Trophoblast cell (in vitro differentiated cells and primary cell): Measurements from ENCODE around the gene IL21R.
A peak's percentile ranks its signal among the peaks of the same experiment; 100 is the strongest.

Experiments
- DNase-seq, 2 donors: peaks; one replicate each; pipeline ENCODE4 v3.0.0-alpha.2; 2016
- H2AFZ ChIP-seq: 2 replicates; pipeline ENCODE4 v1.6.1; 2013; ENCODE audit warnings: low read length, moderate library complexity, mild to moderate bottlenecking; ENCODE audit not compliant: insufficient read depth, poor library complexity
- H2AK5ac ChIP-seq: 2 replicates; pipeline ENCODE4 v1.6.1; 2013; ENCODE audit warnings: mild to moderate bottlenecking, low read length
- H2BK120ac ChIP-seq: 2 replicates; pipeline ENCODE4 v1.6.1; 2013; ENCODE audit warnings: low read length, mild to moderate bottlenecking, moderate library complexity; ENCODE audit not compliant: insufficient read depth, poor library complexity
- H2BK12ac ChIP-seq: 2 replicates; pipeline ENCODE4 v1.6.1; 2013; ENCODE audit warnings: mild to moderate bottlenecking, low read length, moderate library complexity
- H2BK5ac ChIP-seq: 2 replicates; pipeline ENCODE4 v1.6.1; 2013; ENCODE audit warnings: low read length, low read depth, moderate library complexity, mild to moderate bottlenecking; ENCODE audit not compliant: poor library complexity
- H3K14ac ChIP-seq: 2 replicates; pipeline ENCODE4 v1.6.1; 2013; ENCODE audit warnings: mild to moderate bottlenecking, low read length
- H3K18ac ChIP-seq: 2 replicates; pipeline ENCODE4 v1.6.1; 2013; ENCODE audit warnings: mild to moderate bottlenecking, low read length
- H3K23ac ChIP-seq: 2 replicates; pipeline ENCODE4 v1.6.1; 2013; ENCODE audit warnings: low read length
- H3K27ac ChIP-seq: 2 replicates; pipeline ENCODE4 v1.5.1; 2013; ENCODE audit warnings: low read depth, mild to moderate bottlenecking, inconsistent platforms, low read length, moderate library complexity
- H3K27me3 ChIP-seq: 2 replicates; pipeline ENCODE4 v1.6.1; 2013; ENCODE audit warnings: inconsistent platforms, mild to moderate bottlenecking, low read length, moderate library complexity; ENCODE audit not compliant: insufficient read depth
- H3K36me3 ChIP-seq, 2 experiments: 1 replicate in 1 of 2; 2 replicates in 1 of 2; pipeline ENCODE4 v1.6.1; 2013; ENCODE audit warnings: low read length in 2 of 2, mild to moderate bottlenecking in 2 of 2, moderate library complexity in 1 of 2; ENCODE audit not compliant: insufficient read depth in 2 of 2, control insufficient read depth in 1 of 2
- H3K4ac ChIP-seq: 2 replicates; pipeline ENCODE4 v1.6.1; 2013; ENCODE audit warnings: low read depth, mild to moderate bottlenecking, low read length, moderate library complexity
- H3K4me1 ChIP-seq, 2 experiments: 1 replicate in 1 of 2; 2 replicates in 1 of 2; pipeline ENCODE4 v1.6.1; 2013; ENCODE audit warnings: low read length in 2 of 2, mild to moderate bottlenecking in 2 of 2, moderate library complexity in 1 of 2; ENCODE audit not compliant: insufficient read depth in 2 of 2, control insufficient read depth in 1 of 2
- H3K4me2 ChIP-seq: 2 replicates; pipeline ENCODE4 v1.6.1; 2013; ENCODE audit warnings: inconsistent platforms, mild to moderate bottlenecking, low read length, moderate library complexity
- H3K4me3 ChIP-seq: 2 replicates; pipeline ENCODE4 v1.5.1; 2013; ENCODE audit warnings: mild to moderate bottlenecking, low read depth, low read length, inconsistent platforms
- H3K79me1 ChIP-seq: one replicate; pipeline ENCODE4 v1.6.1; 2013; ENCODE audit warnings: low read length
- H3K79me2 ChIP-seq: 2 replicates; pipeline ENCODE4 v1.6.1; 2013; ENCODE audit warnings: low read length, mild to moderate bottlenecking; ENCODE audit not compliant: control insufficient read depth, insufficient read depth, poor library complexity
- H3K9ac ChIP-seq: 2 replicates; pipeline ENCODE4 v1.6.1; 2013; ENCODE audit warnings: mild to moderate bottlenecking, low read length
- H3K9me3 ChIP-seq: 2 replicates; pipeline ENCODE4 v1.6.1; 2013; ENCODE audit warnings: low read depth, mild to moderate bottlenecking, control low read depth, inconsistent platforms, low read length; ENCODE audit not compliant: insufficient read depth
- H4K12ac ChIP-seq: 2 replicates; pipeline ENCODE4 v1.6.1; 2013; ENCODE audit warnings: low read depth, mild to moderate bottlenecking, low read length, moderate library complexity
- H4K8ac ChIP-seq: 2 replicates; pipeline ENCODE4 v1.6.1; 2013; ENCODE audit warnings: low read depth, mild to moderate bottlenecking, low read length, moderate library complexity
- H4K91ac ChIP-seq: one replicate; pipeline ENCODE4 v1.6.1; 2013; ENCODE audit warnings: low read depth, mild to moderate bottlenecking, low read length, moderate library complexity
- WGBS: extraction: QIAGEN DNeasy Blood & Tissue Kit; methylation state at CpG from one replicate; pipeline ENCODE4 v1.1.7; 2013; ENCODE audit warnings: missing lambda C conversion rate; ENCODE audit not compliant: insufficient read length, insufficient coverage; ENCODE audit errors: extremely low coverage; 5-methylcytosine and 5-hydroxymethylcytosine counted together

Gene IL21R

GRCh38 chr16:27430512-27430911 lies 28.5 kb downstream of the IL21R start:
- H3K79me2 ChIP-seq: peaks cover 2% of the 10 kb centered on the region
- H3K18ac ChIP-seq: no peak overlapping the region
- no peak overlapping the region for H3K23ac ChIP-seq
- H2AK5ac ChIP-seq: no peak overlapping the region
- WGBS: no CpG with 5 or more reads among the region's 7 CpGs
- H3K4me3 ChIP-seq: no peak overlapping the region
- no peak overlapping the region for H3K14ac ChIP-seq
- no peak overlapping the region for H2BK5ac ChIP-seq
- no peak overlapping the region for H3K4ac ChIP-seq
- no peak overlapping the region for H4K91ac ChIP-seq
- no peak overlapping the region for H2AFZ ChIP-seq
- H3K9me3 ChIP-seq: no peaks in the 10 kb centered on the region
- peaks cover 13% of the 10 kb centered on the region in 2 experiments for H3K4me1 ChIP-seq
- H2BK12ac ChIP-seq: no peak overlapping the region
- DNase-seq: no peak
- H3K79me1 ChIP-seq: no peaks in the 10 kb centered on the region
- no peaks in the 10 kb centered on the region for H3K27me3 ChIP-seq
- H3K9ac ChIP-seq: no peak overlapping the region
- H4K12ac ChIP-seq: no peak overlapping the region
- no peak overlapping the region for H3K27ac ChIP-seq
- no peak overlapping the region for H2BK120ac ChIP-seq
- no peak overlapping the region for H3K4me2 ChIP-seq
- no peaks in the 10 kb centered on the region for H3K36me3 ChIP-seq
- no peak overlapping the region for H4K8ac ChIP-seq

GRCh38 chr16:27430923-27431484 lies 29.0 kb downstream of the IL21R start:
- no peak overlapping the region for H2BK12ac ChIP-seq
- DNase-seq: peak; percentile 47 to 56
- no peak overlapping the region for H3K4ac ChIP-seq
- no peaks in the 10 kb centered on the region for H3K27me3 ChIP-seq
- H3K79me2 ChIP-seq: peaks cover 2% of the 10 kb centered on the region
- H3K4me1 ChIP-seq: peaks cover 13% of the 10 kb centered on the region in 2 experiments
- no peaks in the 10 kb centered on the region for H3K36me3 ChIP-seq
- H4K8ac ChIP-seq: no peak overlapping the region
- H3K4me3 ChIP-seq: no peak overlapping the region
- no peak overlapping the region for H2BK120ac ChIP-seq
- no peaks in the 10 kb centered on the region for H3K79me1 ChIP-seq
- no peak overlapping the region for H4K91ac ChIP-seq
- H3K18ac ChIP-seq: no peak overlapping the region
- no peak overlapping the region for H2AK5ac ChIP-seq
- no peak overlapping the region for H3K27ac ChIP-seq
- no peak overlapping the region for H3K14ac ChIP-seq
- no peaks in the 10 kb centered on the region for H3K9me3 ChIP-seq
- no peak overlapping the region for H3K23ac ChIP-seq
- no peak overlapping the region for H3K4me2 ChIP-seq
- H2BK5ac ChIP-seq: no peak overlapping the region
- no peak overlapping the region for H3K9ac ChIP-seq
- WGBS: no CpG with 5 or more reads among the region's 10 CpGs
- H4K12ac ChIP-seq: no peak overlapping the region
- H2AFZ ChIP-seq: no peak overlapping the region

- no peaks in the 10 kb centered on the region for H3K9me3 ChIP-seq
- DNase-seq: peak; percentile 88
- no peaks in the 10 kb centered on the region for H3K36me3 ChIP-seq
- no peak overlapping the region for H3K4ac ChIP-seq
- peaks cover 13% of the 10 kb centered on the region in 2 experiments for H3K4me1 ChIP-seq
- WGBS: no CpG with 5 or more reads among the region's 15 CpGs
- H2AFZ ChIP-seq: no peak overlapping the region
- H3K27ac ChIP-seq: peak overlapping the region; percentile 12
- H2AK5ac ChIP-seq: no peak overlapping the region
- no peak overlapping the region for H3K18ac ChIP-seq
- no peak overlapping the region for H3K4me2 ChIP-seq
- H3K27me3 ChIP-seq: no peaks in the 10 kb centered on the region
- no peak overlapping the region for H3K9ac ChIP-seq
- H4K12ac ChIP-seq: no peak overlapping the region
- H4K91ac ChIP-seq: no peak overlapping the region
- H3K4me3 ChIP-seq: no peak overlapping the region
- H3K79me1 ChIP-seq: no peaks in the 10 kb centered on the region
- no peak overlapping the region for H3K23ac ChIP-seq
- no peak overlapping the region for H2BK120ac ChIP-seq
- no peak overlapping the region for H2BK5ac ChIP-seq
- H3K79me2 ChIP-seq: peaks cover 2% of the 10 kb centered on the region
- no peak overlapping the region for H2BK12ac ChIP-seq
- H3K14ac ChIP-seq: no peak overlapping the region
- no peak overlapping the region for H4K8ac ChIP-seq
Observed at GRCh38 chr16:27431773-27432532, 30.0 kb downstream of the IL21R start.

- peak overlapping the region; percentile 13 for H3K4me2 ChIP-seq
- no peak overlapping the region for H2AK5ac ChIP-seq
- H4K12ac ChIP-seq: no peak overlapping the region
- peaks cover 2% of the 10 kb centered on the region for H3K79me2 ChIP-seq
- no peak overlapping the region for H3K18ac ChIP-seq
- no peak overlapping the region for H3K14ac ChIP-seq
- no peak overlapping the region for H2BK5ac ChIP-seq
- no peaks in the 10 kb centered on the region for H3K9me3 ChIP-seq
- H2AFZ ChIP-seq: no peak overlapping the region
- peak; percentile 82 to 83 for DNase-seq
- H3K4ac ChIP-seq: no peak overlapping the region
- WGBS: no CpG with 5 or more reads among the region's 6 CpGs
- H2BK12ac ChIP-seq: no peak overlapping the region
- H3K23ac ChIP-seq: no peak overlapping the region
- H3K27ac ChIP-seq: peak overlapping the region; percentile 35
- no peak overlapping the region for H4K8ac ChIP-seq
- no peak overlapping the region for H3K4me3 ChIP-seq
- no peaks in the 10 kb centered on the region for H3K27me3 ChIP-seq
- H2BK120ac ChIP-seq: no peak overlapping the region
- H3K36me3 ChIP-seq: no peaks in the 10 kb centered on the region
- no peak overlapping the region for H3K9ac ChIP-seq
- H4K91ac ChIP-seq: no peak overlapping the region
- H3K79me1 ChIP-seq: no peaks in the 10 kb centered on the region
- H3K4me1 ChIP-seq: peaks cover 13% of the 10 kb centered on the region in 2 experiments
Observed at GRCh38 chr16:27432558-27432957, 30.6 kb downstream of the IL21R start.
